Dedifferentiated amniotic fluid mesenchymal stem cell (primary cell): ENCODE measurements around the gene CREB1.
"Not testable (repeated sequence)": the region's sequence is repeated elsewhere in the genome, so short reads cannot be mapped to it uniquely, and the experiment has no call there.

ENCODE experiments used
- DNase-seq: peaks from one replicate; pipeline ENCODE4 v3.0.0-alpha.2; 2016; ENCODE audit errors: extremely low spot score

CREB1 gene

GRCh38 chr2:207529330-207530159 lies at the start of gene CREB1:
Gene CREB1 (plus strand): TSS chr2:207529962. CDS start chr2:207555636, 25,674 bp downstream.
- DNase-seq = peak; percentile 97

GRCh38 chr2:207480521-207481040 lies 49.2 kb upstream of the CREB1 start:
- no peak for DNase-seq

- DNase-seq = no peak
These were observed 47.8 kb upstream of the CREB1 start for GRCh38 chr2:207481924-207482323.

- no peak for DNase-seq
These were observed 47.1 kb upstream of the CREB1 start for GRCh38 chr2:207482630-207483029.

GRCh38 chr2:207483066-207483465 lies 46.7 kb upstream of the CREB1 start:
- DNase-seq = no peak

GRCh38 chr2:207483477-207483876 lies 46.3 kb upstream of the CREB1 start:
- DNase-seq = no peak

- DNase-seq = no peak
These were observed 45.0 kb upstream of the CREB1 start for GRCh38 chr2:207484444-207485391.

GRCh38 chr2:207487650-207488311 lies 42.0 kb upstream of the CREB1 start:
- peak; percentile 48 for DNase-seq

- DNase-seq = no peak
These were observed 40.5 kb upstream of the CREB1 start for GRCh38 chr2:207489251-207489650.

- DNase-seq = no peak
These were observed 39.3 kb upstream of the CREB1 start for GRCh38 chr2:207490441-207490840.

GRCh38 chr2:207491086-207491485 lies 38.7 kb upstream of the CREB1 start:
- no peak for DNase-seq

GRCh38 chr2:207491956-207492355 lies 37.8 kb upstream of the CREB1 start:
- DNase-seq = no peak

- DNase-seq = no peak
These were observed 37.3 kb upstream of the CREB1 start for GRCh38 chr2:207492461-207492860.

- DNase-seq = no peak
These were observed 35.6 kb upstream of the CREB1 start for GRCh38 chr2:207494137-207494536.

- not testable (repeated sequence) for DNase-seq
These were observed 32.8 kb upstream of the CREB1 start for GRCh38 chr2:207496936-207497335.

- DNase-seq = no peak
These were observed 32.2 kb upstream of the CREB1 start for GRCh38 chr2:207497596-207497995.

- no peak for DNase-seq
These were observed 31.3 kb upstream of the CREB1 start for GRCh38 chr2:207498427-207498826.

- no peak for DNase-seq
These were observed 30.6 kb upstream of the CREB1 start for GRCh38 chr2:207499114-207499513.

GRCh38 chr2:207501802-207502576 lies 27.8 kb upstream of the CREB1 start:
- no peak for DNase-seq

- no peak for DNase-seq
These were observed 27.1 kb upstream of the CREB1 start for GRCh38 chr2:207502577-207503198.

- no peak for DNase-seq
These were observed 26.5 kb upstream of the CREB1 start for GRCh38 chr2:207503234-207503633.
